HG03558 (cell line): ENCODE measurements around the gene FKRP.

Experiments used
- ATAC-seq: cut with Tn5 transposase; IDR thresholded peaks from one replicate; pipeline ENCODE4 v1.9.1; 2021; ENCODE audit warnings: moderate number of reproducible peaks; ENCODE audit not compliant: unreplicated experiment; ENCODE audit errors: extremely low read depth

FKRP gene

DNA sequence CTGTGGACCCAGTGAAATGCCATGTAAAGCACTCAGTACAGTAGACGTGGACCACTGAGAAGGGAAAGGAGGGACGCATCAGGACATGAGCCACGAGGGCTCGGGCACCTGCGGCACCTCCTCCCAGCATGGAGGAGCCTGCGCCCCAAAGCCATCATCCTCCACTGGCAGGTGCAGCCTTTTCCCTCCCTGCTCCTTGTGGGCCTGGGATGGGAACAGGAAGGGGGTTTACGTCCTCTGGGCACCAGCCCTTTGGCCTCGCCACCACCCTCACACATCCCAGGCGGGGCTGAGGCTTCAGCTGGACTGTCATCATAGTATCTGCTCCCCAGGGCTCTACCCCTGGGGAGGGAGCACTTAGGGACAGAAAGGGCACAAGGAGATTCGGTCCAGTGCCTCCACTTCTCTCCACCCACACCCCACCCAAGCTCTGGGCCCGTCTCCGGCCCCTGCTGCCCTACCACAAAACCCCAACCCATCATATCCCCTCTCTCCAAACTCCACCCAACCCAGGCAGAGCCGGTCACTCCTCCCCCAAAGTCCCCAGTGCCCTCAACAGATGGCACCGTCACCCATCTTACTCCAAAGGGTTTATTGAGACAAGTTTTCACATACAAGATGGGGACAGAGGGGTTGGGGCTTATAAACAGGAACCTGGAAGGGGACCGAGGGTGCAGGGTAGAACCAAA lies 26.8 kb upstream of the FKRP start:
- no peak for ATAC-seq

DNA sequence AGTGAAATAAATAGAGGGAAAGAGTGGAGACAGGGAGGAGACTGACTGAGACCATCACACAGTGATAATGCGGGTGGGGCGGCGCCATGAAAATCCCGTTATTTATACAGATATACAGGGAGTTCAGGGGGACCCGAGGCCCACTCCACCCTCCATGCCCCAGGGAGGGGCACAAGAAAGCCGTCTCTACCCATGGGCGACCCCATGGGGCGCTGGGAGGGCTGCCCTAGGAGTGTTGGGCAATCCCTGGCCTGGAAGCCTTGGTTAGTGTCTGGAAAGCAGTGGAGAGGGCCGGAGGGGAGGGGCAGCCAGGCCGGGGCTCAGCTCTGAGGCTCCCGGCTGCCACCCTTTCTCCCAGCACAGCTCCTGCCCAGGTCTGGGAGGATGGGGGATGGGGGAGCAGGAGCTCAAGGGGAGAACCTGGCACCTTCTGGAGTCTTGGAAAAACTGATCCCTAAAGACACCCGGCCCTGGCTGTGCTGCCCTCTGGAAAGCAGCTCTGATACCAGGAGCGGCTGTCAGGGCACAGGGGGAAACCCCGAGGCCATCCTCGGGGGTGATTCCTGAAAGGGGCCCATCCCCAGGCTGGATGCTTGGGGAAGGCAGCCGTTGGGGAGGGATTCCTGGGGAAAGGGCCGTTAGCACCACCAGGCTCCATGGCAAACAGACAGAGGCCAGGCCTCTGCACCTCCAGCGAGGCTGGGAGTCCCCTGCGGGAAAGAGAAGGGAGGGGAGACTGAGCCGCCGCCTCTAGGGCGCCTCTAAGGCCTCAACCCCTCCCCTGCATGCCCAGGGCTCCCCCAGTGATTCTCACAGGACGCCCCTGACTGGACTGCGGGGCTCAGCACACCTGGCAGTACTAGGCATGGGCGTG lies 26.0 kb upstream of the FKRP start:
- no peak for ATAC-seq

DNA sequence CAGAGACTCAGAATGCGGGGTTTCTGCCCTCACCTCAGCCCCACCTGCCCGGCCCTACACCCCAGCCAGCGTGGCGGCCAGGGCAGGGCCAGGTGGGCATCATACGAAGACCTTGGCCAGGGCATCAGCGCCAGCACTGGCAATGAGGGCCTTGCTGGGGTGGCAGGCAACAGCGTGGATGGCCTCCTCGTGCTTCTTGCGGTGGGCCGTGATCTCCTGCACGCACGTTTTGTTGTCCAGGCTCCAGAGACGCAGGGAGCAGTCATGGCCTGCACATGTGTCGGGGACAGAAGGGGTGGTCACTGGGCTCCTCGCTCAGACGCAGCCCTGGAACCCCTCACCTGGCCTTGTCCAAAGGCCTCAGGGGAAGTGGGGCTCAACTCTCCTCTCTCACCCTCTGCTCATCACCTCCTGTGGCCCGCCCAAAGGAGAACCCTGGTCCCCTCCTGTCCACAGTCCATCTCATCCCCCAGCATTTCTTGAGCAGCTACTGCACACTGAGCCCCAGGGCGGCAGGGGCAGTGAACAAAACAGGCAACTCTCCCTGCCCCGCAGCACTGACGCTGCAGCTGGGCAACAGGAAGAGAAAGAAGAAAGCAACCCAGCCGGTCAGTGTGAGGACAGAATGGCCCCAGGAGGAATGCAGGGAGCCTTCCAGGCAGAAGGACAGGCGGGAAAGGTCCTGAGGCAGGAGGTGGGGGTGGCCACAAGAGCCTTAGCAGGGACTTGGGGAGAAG lies 25.2 kb upstream of the FKRP start:
- no peak for ATAC-seq

DNA sequence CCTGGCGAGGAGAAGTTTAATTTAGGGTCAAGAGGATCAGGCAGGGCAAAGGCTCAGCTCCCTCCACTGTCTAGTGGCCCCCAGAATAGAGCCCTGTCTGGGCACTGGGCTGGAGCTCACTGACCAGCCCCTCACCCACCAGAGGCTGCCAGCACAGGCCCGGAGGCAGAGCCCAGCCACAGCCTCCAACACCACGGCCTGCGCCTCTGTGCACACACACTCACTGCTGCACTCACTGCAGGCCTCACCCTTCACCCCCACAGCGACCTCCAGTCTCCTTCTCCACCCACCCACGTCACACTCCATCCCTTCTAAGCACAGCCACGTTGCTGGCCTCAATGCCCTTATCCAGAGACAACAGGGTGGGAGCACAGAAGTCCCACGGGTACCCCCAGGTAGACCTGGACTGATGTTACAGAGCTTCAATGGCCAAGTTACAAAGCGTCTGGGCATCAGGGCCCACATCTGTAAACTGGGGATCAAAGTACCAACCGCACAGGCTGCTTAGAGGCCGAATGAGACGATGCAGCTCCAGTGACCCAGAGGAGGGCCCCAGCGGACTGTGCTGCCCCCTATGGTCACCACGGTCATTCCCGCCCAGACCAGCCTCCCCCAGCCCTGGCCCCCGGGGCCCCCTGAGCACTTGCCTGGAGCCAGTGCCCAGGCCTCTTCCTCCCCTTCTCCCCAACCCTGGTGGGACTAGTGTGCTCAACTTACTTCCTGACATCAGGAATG lies 24.4 kb upstream of the FKRP start:
- ATAC-seq = no peak

DNA sequence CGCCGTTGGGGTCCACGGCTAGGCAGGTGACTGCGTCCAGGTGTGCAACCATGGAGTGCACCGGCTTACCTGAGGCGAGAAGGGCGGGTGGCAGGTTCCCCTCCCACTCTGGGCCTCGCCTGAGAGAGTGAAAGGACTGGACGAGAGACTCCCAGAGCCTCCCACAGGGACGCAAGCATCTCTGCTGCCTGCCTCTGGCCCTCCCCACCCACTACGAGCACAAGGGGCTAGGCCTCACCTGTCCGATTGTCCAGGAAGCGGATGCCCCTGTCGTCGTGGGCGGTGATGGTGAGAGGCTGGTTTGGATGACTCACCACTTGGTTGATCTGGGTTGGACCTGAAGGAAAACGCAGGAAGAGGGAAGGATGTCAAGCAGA lies 23.9 kb upstream of the FKRP start:
- no peak for ATAC-seq

DNA sequence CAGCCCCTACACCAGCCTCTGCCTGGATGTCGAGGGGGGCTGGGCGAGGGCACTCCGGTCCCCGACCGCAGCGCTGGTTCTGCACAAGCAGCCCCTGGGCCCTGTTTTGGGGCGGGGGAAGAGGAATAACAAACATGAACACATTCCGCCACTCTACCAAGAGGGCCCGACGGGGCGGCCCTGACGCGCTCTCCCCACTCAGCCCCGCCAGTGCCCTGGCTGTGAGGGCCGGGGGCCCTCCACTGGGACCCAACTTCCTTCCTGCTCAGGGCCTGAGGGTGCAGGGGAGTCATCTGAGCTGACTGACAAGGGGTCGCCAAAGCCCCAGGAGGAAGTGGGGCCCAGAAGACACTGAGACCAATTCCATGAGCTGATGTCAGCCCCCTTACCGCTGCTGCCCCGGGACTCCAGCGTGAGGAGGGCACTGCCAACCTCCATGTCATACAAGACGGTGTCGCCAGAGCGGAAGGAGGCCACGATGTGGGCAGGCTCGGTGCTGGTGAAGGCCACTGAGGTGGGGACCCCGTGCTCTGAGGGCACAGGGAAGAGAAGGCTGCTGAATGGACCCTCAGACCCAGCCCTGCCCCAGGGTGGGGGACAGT lies 23.3 kb upstream of the FKRP start:
- no peak for ATAC-seq

DNA sequence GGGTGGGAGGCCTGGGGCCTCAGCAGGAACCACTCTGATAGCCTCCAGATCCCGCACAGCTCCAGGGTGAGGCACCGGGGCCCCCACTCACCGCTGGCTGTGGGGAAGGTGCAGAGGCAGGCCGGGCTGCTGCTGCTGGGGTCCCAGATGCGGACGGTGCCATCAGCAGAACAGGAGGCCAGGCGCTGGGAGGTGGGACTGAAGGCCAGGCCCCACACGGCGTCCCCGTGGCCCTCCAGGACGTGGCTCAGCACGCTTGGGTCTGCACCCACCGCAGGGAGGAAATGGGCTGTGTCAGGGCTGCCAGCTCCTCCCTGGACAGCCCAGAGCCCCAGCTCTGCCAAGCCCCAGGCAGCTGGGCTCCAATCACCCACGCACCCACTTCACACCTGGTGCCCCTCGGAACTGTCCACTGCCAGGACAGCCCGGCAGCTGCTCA lies 22.8 kb upstream of the FKRP start:
- no peak for ATAC-seq

DNA sequence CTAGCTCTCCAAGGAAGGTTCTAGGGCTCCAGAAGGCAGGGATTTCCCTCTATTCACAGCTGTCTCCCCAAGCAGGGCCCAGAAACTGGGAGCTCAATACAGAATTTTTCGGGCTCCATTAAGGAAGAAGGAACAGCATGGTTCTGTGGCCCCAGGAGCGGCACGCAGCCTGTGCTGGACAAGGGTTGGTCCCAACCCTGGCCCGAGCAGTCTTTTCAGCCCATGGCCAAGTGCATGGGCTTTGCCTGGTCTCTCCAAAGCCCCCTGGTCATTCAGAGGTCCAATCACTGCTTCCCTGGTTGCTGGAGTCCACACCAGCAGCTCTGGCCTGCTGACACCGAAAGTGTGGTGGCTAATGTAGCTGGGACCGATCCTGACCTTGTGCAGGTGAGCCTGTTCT lies 22.4 kb upstream of the FKRP start:
- ATAC-seq = no peak

DNA sequence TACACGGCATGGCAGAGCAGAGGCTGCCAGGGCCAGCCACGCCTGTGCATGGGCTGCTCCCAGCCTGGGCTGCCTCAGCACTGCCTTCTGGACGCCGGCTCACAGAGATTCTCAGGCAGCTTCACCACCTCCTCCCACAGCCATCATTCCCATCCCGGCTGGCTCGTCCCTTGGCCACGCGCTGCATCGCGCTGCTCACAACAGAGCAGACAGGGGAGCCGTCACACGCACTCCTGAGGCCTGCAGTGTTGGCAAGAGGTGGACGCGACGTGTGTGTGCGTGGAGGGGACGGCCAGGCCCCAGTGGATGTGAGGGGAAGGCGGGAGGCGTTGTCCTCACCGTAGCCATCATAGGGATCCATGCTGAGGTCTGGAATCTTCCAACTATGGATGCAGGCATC lies 21.4 kb upstream of the FKRP start:
- ATAC-seq = no peak

DNA sequence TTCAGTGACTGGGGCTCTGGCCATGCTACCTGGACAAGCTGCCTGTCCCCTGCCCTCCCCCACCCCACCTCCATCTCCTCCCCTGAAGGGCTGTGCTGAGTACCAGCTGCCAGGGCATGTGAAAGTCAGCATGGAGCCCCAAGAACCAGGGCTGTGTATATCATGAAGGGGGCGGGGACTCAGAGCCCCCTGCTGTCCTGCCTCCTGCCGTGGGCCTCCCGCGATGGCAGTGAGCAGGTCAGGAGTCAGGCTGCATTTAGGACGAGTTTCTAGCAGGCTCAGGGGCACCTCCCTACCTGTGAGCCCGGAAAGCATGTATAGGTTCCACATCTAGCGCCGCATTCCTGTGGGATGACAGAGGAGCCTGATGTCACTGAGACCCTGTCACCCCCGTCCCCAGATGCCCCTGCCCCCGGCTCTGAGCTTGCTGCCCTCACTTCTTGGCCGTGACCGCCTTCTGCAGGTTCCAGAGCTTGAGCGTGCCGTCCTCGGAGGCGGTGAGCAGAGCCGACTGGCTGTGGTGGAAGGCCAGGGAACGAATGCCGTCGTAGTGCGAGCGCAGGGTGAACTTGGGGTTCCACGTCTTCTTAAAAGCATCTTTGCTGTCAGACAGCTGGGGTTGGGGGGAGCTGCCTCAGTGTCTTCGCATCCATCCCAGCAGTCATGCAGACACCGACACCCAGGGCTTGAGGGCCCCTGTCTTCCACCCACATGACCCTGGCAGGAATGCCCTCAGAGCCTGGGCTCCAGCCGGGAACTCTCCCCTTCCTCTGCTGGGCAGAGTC lies 20.6 kb upstream of the FKRP start:
- no peak for ATAC-seq

DNA sequence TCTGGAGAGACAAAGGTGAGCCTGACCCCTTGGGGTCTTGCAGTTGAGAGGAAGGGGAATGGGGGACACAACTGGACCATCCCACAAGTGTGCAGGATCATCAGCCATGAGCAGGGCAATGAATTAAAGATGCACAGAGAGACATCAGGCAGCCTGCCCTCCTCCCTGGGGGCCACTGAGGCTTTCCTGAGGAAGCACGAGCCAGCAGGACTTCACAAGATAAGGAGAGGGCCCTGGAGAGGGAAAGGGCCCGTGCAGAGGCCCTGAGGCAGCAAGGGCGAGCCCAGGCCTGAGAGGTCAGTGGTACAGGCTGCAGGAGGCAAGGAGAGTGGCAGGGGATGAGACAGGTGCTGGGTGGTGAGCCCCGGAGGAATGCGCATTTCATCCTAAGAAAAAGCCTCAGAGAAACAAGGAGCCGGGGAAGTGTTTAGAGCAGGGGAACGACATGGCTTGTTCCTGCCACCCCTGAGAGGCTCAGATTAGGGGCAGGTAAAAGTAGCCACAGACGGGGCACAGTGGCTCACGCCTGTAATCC lies 19.9 kb upstream of the FKRP start:
- ATAC-seq = no peak

DNA sequence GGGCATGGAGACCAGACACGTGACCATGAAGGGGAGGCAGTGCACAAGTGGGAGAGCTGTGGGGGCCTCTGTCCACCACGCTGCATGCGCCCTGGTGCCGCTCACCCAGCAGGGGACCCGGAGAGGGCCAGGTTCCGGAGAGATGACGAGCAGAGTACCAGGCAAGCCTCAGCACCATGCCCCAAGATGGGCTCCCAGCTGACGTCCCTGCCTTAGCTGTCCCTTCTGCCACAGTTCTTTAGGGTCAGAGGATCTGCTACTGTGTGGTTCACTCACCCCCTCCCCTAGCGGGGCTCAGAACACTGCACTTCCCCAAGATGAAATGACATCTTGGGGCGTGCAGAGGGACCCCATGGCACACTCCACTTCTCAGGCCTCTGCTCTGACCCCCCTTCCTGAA lies 19.3 kb upstream of the FKRP start:
- no peak for ATAC-seq

DNA sequence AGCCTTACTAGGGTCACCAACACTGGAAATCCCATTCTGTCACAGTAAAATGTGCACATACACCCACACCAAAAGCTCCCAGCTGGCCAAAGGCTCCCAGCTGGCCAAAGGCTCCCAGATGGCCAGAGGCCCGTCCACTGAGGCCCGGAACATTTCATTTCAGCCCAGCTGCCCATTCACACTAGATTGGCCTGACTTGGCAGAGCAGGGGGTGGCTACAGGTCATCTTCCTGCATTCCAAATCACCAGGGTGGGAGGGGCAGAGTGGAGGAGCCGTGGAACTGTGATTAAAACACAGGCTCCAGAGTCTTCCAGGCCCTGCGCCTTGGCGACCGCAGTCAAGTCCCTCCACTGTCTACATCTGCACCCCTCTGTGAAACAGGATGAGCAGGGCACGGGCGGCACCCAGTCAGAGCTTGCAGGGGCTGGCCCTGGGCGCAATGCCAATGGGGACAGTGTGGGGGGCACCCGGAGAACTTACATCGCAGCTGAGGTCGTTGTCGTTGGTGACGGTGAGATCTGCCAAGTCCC lies 18.8 kb upstream of the FKRP start:
- ATAC-seq = no peak

DNA sequence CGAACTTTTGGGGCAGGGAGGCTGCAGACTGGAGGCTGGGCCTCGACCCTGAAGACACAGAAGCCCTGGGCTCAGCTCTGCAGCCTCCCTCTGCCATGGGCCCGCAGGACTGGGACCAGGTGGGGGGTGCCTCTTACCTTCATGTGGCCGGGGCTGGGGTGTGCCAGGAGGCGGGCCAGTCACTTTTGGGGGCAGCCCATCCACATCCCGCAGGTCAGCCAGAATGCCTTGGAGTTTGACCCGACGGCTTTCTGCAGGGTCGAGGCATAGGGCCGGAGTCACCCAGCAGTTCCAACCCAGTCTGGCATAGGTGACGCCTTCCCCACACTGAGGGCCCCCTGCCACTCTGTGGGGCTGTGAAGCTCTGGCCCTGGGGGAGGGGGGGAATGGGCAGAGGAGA lies 18.1 kb upstream of the FKRP start:
- no peak for ATAC-seq

DNA sequence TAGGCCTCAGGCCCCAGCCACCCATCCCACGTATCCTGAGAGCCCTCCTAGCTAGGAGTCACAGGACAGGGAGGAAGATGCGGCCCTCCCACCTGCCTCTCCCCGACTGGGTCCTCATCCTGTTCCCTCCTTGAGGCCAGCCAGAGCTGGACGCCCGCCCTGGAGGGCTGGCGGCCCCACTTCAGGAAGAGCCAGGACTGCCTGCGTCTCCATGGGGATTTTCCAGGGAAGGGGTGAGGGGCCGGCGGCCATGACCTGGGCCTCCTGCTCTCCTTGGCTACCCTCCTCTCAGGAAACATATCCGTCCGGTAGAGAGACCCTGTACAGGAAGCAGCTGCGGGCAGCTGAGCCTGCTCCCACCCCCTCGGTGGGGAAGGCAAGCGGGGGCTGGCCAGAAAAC lies 17.6 kb upstream of the FKRP start:
- ATAC-seq = no peak

DNA sequence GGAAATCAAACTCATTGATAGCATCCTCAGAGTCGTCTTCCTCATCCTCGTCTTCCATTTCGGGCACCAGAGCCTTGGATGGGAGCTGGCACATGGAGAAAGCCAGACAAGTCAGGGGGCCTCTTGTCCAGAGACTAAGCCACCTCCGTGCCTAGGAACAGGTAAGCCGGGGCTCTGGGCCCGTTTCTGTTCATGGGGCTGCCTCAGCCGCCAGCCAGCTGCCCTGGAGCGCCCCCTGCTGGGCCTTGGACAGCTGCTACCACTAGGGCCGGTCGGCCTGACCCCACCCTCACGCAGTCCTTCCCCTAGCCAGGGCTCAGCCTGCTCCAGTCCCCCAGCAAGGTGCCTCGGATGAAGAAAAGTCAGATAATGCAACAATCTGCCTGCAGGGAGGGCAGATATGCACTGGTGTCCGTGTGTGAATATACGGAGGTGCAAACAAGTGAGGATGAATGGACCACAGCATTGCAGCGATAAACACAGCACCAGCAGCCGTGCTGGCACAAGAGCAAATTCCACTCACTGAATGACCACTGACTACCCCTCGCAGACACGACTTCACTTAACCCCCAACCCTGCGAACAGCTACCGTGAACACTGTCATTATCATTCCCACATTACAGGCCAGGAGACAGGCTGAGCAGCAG lies 17.0 kb upstream of the FKRP start:
- ATAC-seq = no peak

DNA sequence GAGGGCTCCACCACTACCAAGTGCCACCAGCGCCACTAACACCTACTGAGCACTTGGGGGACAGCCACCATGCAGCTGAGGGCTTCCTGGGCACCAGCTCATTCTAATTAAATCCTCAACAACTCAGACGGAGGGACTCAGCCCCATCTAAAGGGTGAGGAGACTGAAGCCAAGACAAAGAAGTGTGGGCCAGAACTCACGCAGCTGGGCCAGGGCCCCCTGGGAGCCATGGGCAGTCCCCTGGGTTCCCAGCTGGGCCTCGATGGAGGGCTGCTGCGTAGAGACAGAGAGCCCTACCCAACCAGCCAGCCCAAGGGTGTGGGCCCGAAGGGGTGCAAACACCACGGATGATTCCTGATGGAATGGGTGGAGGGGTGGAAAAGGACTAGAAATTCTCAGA lies 16.2 kb upstream of the FKRP start:
- ATAC-seq = no peak

DNA sequence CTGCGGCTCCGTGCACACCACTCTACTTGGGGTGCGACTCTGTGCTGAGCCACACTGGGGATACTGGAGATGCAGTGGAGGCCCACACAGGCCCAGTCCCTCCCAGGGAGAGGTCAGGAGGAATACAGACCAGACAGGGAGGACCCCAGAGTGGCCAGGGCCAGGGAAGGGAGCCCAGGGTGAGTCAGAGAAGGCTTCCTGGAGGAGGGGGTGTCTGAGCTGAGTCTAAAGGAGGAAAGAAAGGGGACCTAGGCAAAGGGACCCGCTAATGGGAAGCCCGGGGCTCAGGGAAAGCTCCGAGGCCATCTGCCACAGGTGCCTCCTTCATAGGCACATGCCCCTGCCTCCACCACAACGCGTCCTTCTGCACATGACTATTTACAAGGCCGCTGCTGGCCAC lies 15.7 kb upstream of the FKRP start:
- no peak for ATAC-seq
